ENCODE data around the gene AP1S1.

DNA sequence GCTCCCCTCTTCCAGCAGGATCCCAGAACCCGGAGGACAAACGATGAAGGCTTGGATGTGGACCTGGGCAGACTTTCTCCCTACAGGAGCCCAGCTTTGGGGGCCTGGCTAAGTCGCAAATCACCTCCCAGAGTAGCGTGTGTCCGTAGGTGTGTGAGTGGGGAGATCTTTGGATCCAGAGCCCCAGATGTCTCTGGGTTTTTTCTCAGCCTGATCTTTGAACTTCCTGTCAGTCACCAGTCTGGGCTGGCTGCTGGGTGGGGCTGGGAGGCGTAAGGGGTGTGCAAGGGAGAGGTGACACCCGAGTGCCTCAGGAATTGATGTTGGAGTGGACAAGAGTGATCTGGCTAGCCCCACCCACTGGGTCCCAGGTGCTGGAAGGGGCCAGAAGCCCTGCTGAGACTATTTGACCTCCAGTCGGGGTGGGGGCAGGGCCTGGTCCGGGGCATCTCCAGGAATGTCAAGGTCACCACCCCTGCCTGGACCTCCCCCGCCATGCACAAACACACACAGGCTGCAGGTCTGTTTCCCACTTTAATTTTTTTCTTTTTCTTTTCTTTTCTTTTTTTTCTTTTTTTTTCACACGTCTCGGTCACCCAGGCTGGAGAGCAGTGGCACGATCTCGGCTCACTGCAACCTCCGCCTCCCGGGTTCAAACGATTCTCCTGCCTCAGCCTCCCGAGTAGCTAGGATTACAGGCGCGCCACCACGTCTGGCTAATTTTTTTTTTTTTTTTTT lies 46.8 kb downstream of the AP1S1 start, which contains the start of gene MOGAT3:
- no peak for TF ChIP-seq POLR2A (IDR thresholded peaks at IDR 0.05)
- TF ChIP-seq, protein P1, sequence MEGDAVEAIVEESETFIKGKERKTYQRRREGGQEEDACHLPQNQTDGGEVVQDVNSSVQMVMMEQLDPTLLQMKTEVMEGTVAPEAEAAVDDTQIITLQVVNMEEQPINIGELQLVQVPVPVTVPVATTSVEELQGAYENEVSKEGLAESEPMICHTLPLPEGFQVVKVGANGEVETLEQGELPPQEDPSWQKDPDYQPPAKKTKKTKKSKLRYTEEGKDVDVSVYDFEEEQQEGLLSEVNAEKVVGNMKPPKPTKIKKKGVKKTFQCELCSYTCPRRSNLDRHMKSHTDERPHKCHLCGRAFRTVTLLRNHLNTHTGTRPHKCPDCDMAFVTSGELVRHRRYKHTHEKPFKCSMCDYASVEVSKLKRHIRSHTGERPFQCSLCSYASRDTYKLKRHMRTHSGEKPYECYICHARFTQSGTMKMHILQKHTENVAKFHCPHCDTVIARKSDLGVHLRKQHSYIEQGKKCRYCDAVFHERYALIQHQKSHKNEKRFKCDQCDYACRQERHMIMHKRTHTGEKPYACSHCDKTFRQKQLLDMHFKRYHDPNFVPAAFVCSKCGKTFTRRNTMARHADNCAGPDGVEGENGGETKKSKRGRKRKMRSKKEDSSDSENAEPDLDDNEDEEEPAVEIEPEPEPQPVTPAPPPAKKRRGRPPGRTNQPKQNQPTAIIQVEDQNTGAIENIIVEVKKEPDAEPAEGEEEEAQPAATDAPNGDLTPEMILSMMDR (IDR thresholded peaks at IDR 0.05) = no peak

Measured in breast epithelium (tissue), 3 donors.